HepG2 (cell line): ENCODE results near the gene ARSB. TPM values are rescaled to one million over a fixed set of nuclear protein-coding genes. Genes with fewer than 3 reads are reported as not detected.

ENCODE experiments used
- ARNT2 ChIP-seq: sonication (generic); formaldehyde crosslinking; IDR thresholded peaks from 2 replicates; pipeline ENCODE4 v1.8.0; 2022; ENCODE audit warnings: mild to moderate bottlenecking, low read depth, missing genetic modification reagents, moderate library complexity
- ATF1 ChIP-seq: IDR thresholded peaks from 2 replicates; pipeline ENCODE4 v1.6.1; 2016; ENCODE audit warnings: mild to moderate bottlenecking, control low read depth
- CREM ChIP-seq, 2 experiments: sonication (generic) in 1 of 2; formaldehyde crosslinking in 1 of 2; IDR thresholded peaks; 2 replicates each; pipeline versions ENCODE4 v1.4.0 to v1.6.1; 2016 to 2020; ENCODE audit warnings: antibody characterized with exemption in 1 of 2, mild to moderate bottlenecking in 1 of 2, missing genetic modification reagents in 1 of 2
- ESRRA ChIP-seq: sonication (generic); formaldehyde crosslinking; IDR thresholded peaks from 2 replicates; pipeline ENCODE4 v1.5.1; 2020; ENCODE audit warnings: mild to moderate bottlenecking, low read depth, missing genetic modification reagents
- FOXO1 ChIP-seq: sonication (generic); formaldehyde crosslinking; IDR thresholded peaks from 2 replicates; pipeline ENCODE4 v1.4.0; 2020; ENCODE audit warnings: missing genetic modification reagents
- HDAC1 ChIP-seq: sonication (generic); formaldehyde crosslinking; IDR thresholded peaks from 2 replicates; pipeline ENCODE4 v1.5.1; 2020; ENCODE audit warnings: mild to moderate bottlenecking, missing genetic modification reagents
- HNF4G ChIP-seq, 2 experiments: sonication (generic) in 1 of 2; formaldehyde crosslinking in 1 of 2; IDR thresholded peaks; 2 replicates each; pipeline versions ENCODE4 v1.4.0 to v1.6.1; 2011 to 2020; ENCODE audit warnings: borderline replicate concordance in 2 of 2, low read depth in 2 of 2, mild to moderate bottlenecking in 2 of 2, low read length in 1 of 2, missing genetic modification reagents in 1 of 2, moderate library complexity in 1 of 2
- NFKB2 ChIP-seq: sonication (generic); formaldehyde crosslinking; IDR thresholded peaks from 2 replicates; pipeline ENCODE4 v1.4.0; 2020; ENCODE audit warnings: missing genetic modification reagents, borderline replicate concordance
- NR2C2 ChIP-seq: sonication (generic); formaldehyde crosslinking; IDR thresholded peaks from 2 replicates; pipeline ENCODE4 v1.4.0; 2020; ENCODE audit warnings: missing genetic modification reagents, mild to moderate bottlenecking, moderate library complexity, borderline replicate concordance
- PITX1 ChIP-seq: sonication (generic); formaldehyde crosslinking; IDR thresholded peaks from 2 replicates; pipeline ENCODE4 v1.5.1; 2020; ENCODE audit warnings: mild to moderate bottlenecking, missing genetic modification reagents
- PPARG ChIP-seq: conservative IDR thresholded peaks from 2 replicates; pipeline ENCODE4 v1.6.1; 2016; ENCODE audit warnings: missing biosample characterization, missing genetic modification reagents
- SMYD3 ChIP-seq: sonication (generic); formaldehyde crosslinking; IDR thresholded peaks from 2 replicates; pipeline ENCODE4 v1.8.1; 2023; ENCODE audit warnings: mild to moderate bottlenecking, missing genetic modification reagents
- TBX3 ChIP-seq: fragments of 450-650 bp; IDR thresholded peaks from 2 replicates; pipeline ENCODE4 v1.6.1; 2017; ENCODE audit warnings: antibody characterized with exemption, mild to moderate bottlenecking, inconsistent platforms, borderline replicate concordance
- ZNF503 ChIP-seq: sonication (generic); formaldehyde crosslinking; IDR thresholded peaks from 2 replicates; pipeline ENCODE4 v1.4.0; 2020; ENCODE audit warnings: missing genetic modification reagents
- ZNF512B ChIP-seq: sonication (generic); formaldehyde crosslinking; IDR thresholded peaks from 2 replicates; pipeline ENCODE4 v1.5.1; 2020; ENCODE audit warnings: missing genetic modification reagents, mild to moderate bottlenecking, borderline replicate concordance
- ZNF83 ChIP-seq: sonication (generic); formaldehyde crosslinking; IDR thresholded peaks from 2 replicates; pipeline ENCODE4 v1.4.0; 2020; ENCODE audit warnings: missing genetic modification reagents, mild to moderate bottlenecking, borderline replicate concordance
- polyA plus RNA-seq, 8 experiments: library from polyadenylated mRNA; depleted of rRNA in 3 of 8; stranded (reverse) in 7 of 8; unstranded in 1 of 8; fragments of >200 nt; fragmentation: Illumina TruSeq in 4 of 8; extraction: Trizol in 4 of 8; gene quantifications; 2 replicates each; pipeline versions ENCODE4 v1.2.1 to v1.2.3, GENCODE V29; 2011 to 2016; ENCODE audit warnings: low read depth in 4 of 8, missing spikeins in 1 of 8, mixed read lengths in 1 of 8; ENCODE audit not compliant: insufficient read depth in 1 of 8
- total RNA-seq, 5 experiments: library from RNA; depleted of rRNA; stranded (reverse); fragments of >200 nt; fragmentation: Illumina TruSeq; extraction: Trizol; gene quantifications; 2 replicates each; pipeline ENCODE4 v1.2.3, GENCODE V29; 2016; ENCODE audit warnings: low read depth in 1 of 5
- TF ChIP-seq, protein P1 (sequence below): sonication (generic); formaldehyde crosslinking; IDR thresholded peaks from 2 replicates; pipeline ENCODE4 v1.8.0; 2022; ENCODE audit warnings: missing genetic modification reagents, mild to moderate bottlenecking, moderate library complexity, borderline replicate concordance
- TF ChIP-seq, protein P2 (sequence below): sonication (generic); formaldehyde crosslinking; IDR thresholded peaks from 2 replicates; pipeline ENCODE4 v1.5.1; 2020; ENCODE audit warnings: mild to moderate bottlenecking, moderate library complexity, missing genetic modification reagents

ARSB gene
- total and polyA plus RNA-seq, 2 of the 13 experiments (the other 11 are each of a cell fraction or from before 2014, with no cell fraction given) = 52.6 to 66.4 TPM

DNA sequence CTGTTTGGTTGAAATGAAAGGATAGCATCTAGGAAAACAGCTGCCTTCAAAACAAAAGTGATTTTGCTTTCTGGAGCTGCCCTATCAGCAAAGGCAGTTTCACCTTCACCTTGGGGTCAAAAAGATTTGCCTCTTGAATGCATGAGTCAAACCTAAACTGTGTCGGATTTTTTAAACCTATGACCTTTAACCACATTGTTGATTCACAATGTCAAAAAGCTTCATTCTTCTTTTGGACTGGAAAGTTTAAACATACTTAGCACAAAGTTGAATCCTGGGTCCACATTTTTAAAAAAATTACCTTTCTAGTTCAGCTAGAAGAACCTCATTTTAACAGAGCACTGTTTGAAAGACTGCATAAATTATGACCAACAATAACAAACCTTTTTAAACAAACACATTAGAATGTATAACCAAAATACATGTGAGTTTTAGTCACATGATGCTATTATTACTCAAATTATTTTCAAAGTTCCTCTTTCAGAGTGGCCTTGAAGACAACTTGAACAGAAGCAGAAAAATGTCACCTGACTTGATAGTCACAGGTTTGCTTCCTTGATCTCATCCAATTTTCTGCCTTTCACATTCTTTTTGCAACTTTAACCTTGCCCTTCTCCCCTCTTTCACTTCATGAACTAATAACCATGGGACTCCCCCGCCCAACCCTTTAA lies 226.8 kb downstream of the ARSB start (continued):
- TF ChIP-seq, protein P1, sequence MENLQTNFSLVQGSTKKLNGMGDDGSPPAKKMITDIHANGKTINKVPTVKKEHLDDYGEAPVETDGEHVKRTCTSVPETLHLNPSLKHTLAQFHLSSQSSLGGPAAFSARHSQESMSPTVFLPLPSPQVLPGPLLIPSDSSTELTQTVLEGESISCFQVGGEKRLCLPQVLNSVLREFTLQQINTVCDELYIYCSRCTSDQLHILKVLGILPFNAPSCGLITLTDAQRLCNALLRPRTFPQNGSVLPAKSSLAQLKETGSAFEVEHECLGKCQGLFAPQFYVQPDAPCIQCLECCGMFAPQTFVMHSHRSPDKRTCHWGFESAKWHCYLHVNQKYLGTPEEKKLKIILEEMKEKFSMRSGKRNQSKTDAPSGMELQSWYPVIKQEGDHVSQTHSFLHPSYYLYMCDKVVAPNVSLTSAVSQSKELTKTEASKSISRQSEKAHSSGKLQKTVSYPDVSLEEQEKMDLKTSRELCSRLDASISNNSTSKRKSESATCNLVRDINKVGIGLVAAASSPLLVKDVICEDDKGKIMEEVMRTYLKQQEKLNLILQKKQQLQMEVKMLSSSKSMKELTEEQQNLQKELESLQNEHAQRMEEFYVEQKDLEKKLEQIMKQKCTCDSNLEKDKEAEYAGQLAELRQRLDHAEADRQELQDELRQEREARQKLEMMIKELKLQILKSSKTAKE (CRISPR knock-in tag) = 0 out of 2 replicates have a peak, but pooled peaks have one; percentile 19
- TF ChIP-seq ESRRA (CRISPR knock-in tag) (peak; percentile 94), SMYD3 (CRISPR knock-in tag) (no peak), ARNT2 (0 out of 2 replicates have a peak, but pooled peaks have one; percentile 42), PPARG (CRISPR knock-in tag) (peak; percentile 93), CREM (IDR thresholded peaks at IDR 0.05) (peak; percentile 70), CREM (CRISPR knock-in tag; IDR thresholded peaks at IDR 0.05) (no peak), ZNF503 (peak; percentile 84), ZNF512B (CRISPR knock-in tag) (no peak), ATF1 (CRISPR knock-in tag) (peak; percentile 42; the same call in 1 of the 2 replicates), FOXO1 (CRISPR knock-in tag) (peak; percentile 75), NR2C2 (CRISPR knock-in tag) (peak; percentile 74), HNF4G (IDR thresholded peaks at IDR 0.05; ENCODE audit: borderline replicate concordance, low read depth, low read length) (peak; percentile 69), HNF4G (CRISPR knock-in tag; IDR thresholded peaks at IDR 0.05; ENCODE audit: borderline replicate concordance, low read depth) (peak; percentile 51; the same call in 1 of the 2 replicates), PITX1 (CRISPR knock-in tag) (peak; percentile 88), ZNF83 (no peak), TBX3 (peak; percentile 61; the same call in 1 of the 2 replicates), HDAC1 (CRISPR knock-in tag) (0 out of 2 replicates have a peak, but pooled peaks have one; percentile 26), NFKB2 (CRISPR knock-in tag) (no peak)
- TF ChIP-seq, protein P2, sequence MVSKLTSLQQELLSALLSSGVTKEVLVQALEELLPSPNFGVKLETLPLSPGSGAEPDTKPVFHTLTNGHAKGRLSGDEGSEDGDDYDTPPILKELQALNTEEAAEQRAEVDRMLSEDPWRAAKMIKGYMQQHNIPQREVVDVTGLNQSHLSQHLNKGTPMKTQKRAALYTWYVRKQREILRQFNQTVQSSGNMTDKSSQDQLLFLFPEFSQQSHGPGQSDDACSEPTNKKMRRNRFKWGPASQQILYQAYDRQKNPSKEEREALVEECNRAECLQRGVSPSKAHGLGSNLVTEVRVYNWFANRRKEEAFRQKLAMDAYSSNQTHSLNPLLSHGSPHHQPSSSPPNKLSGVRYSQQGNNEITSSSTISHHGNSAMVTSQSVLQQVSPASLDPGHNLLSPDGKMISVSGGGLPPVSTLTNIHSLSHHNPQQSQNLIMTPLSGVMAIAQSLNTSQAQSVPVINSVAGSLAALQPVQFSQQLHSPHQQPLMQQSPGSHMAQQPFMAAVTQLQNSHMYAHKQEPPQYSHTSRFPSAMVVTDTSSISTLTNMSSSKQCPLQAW (CRISPR knock-in tag) = 0 out of 2 replicates have a peak, but pooled peaks have one; percentile 14
